Astrocyte of the cerebellum (primary cell): ENCODE measurements around the gene ITPK1.

ENCODE experiments used
- DNase-seq: peaks from one replicate; pipeline ENCODE4 v3.0.0-alpha.2; 2011; ENCODE audit warnings: low read depth
- H3K4me3 ChIP-seq: 2 replicates; pipeline ENCODE4 v1.5.1; 2011; ENCODE audit warnings: mild to moderate bottlenecking, low read depth, low read length, moderate library complexity
- in situ Hi-C: cut with HindIII; loops from 2 replicates; pipeline ENCODE4 v1.10.0; 2017; ENCODE audit warnings: low sequenced_read_pairs
- TF ChIP-seq, protein P1 (sequence below): IDR thresholded peaks from 2 replicates; pipeline ENCODE4 v1.5.1; 2012; ENCODE audit warnings: low read length, low read depth, moderate library complexity, mild to moderate bottlenecking; ENCODE audit errors: missing control alignments

Gene ITPK1

GRCh38 chr14:92965281-92965680 is 150.4 kb downstream of the ITPK1 start:
- in situ Hi-C loops: loop anchor here (10.0 kb wide), 1 partner anchor 60 kb away; no protein-coding TSS in a partner anchor

GRCh38 chr14:92964124-92965109 is 151.3 kb downstream of the ITPK1 start:
- no peak for DNase-seq
- in situ Hi-C loops: loop anchor here (5.0 to 10.0 kb wide), 2 partner anchors 60 to 173 kb away; no protein-coding TSS in a partner anchor
- no peak overlapping the region for H3K4me3 ChIP-seq
- TF ChIP-seq, protein P1, sequence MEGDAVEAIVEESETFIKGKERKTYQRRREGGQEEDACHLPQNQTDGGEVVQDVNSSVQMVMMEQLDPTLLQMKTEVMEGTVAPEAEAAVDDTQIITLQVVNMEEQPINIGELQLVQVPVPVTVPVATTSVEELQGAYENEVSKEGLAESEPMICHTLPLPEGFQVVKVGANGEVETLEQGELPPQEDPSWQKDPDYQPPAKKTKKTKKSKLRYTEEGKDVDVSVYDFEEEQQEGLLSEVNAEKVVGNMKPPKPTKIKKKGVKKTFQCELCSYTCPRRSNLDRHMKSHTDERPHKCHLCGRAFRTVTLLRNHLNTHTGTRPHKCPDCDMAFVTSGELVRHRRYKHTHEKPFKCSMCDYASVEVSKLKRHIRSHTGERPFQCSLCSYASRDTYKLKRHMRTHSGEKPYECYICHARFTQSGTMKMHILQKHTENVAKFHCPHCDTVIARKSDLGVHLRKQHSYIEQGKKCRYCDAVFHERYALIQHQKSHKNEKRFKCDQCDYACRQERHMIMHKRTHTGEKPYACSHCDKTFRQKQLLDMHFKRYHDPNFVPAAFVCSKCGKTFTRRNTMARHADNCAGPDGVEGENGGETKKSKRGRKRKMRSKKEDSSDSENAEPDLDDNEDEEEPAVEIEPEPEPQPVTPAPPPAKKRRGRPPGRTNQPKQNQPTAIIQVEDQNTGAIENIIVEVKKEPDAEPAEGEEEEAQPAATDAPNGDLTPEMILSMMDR: no peak

More at GRCh38 chr14:92965281-92965680, 150.4 kb downstream of the ITPK1 start:
- no peak overlapping the region for H3K4me3 ChIP-seq
- DNase-seq: no peak
- TF ChIP-seq, protein P1: no peak

DNA sequence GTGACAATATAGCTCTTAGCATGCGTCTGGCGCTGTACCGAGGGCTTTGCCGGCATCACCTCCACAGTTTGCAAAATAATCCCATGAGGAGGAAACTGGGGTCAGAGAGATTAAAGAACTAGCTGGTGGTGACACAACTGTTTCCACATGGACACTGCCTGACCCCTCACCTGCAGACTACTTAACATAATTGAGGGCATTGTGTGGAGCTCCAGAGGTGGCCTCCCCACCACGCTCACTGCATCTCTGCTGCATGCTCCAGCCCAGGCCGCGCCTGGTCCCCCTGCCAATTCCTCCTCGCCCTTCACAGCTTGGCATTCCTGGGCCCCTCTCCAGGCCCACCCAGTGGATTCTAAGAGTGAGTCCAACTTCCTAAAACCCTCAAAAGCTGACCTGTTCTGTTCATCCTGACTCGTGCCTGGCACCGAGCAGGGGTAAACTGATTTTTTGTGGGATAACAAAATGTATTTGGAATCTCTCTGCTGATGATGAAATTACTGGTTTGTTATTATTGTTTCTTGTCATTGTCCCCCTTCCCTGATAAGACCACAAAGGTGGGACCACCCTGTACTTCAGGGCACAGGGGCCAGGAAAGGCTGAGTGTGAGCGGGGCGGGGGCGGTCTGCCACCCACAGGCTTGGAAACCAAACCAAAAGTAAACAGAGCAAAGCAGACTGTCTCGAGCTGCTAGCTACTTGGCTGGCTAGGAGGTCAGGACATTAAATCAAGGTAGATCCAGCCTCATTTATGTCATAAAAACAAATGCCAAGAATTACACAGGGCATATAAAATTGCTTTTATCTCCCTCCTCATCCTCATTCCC is 152.2 kb downstream of the ITPK1 start:
- TF ChIP-seq, protein P1: no peak
- no peak overlapping the region for H3K4me3 ChIP-seq
- no peak for DNase-seq
- in situ Hi-C loops: loop anchor here (5.0 to 10.0 kb wide), 2 partner anchors 61 to 174 kb away; no protein-coding TSS in a partner anchor

DNA sequence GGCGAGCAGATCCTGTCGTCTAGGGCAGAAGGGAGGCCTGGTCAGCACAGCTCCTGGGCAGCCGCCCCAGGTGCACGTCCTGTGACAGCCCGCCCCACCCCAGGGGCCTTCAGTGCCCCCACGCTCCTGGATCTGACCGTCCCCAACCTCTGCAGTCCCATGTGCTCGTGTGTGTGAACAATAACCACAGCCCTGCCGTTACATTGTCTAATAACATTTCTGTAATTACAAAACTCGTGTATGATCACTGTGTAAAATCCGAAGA is 153.0 kb downstream of the ITPK1 start:
- H3K4me3 ChIP-seq: no peak overlapping the region
- TF ChIP-seq, protein P1: no peak
- in situ Hi-C loops: loop anchor here (5.0 to 10.0 kb wide), 2 partner anchors 62 to 175 kb away; no protein-coding TSS in a partner anchor
- no peak for DNase-seq

- no peak overlapping the region for H3K4me3 ChIP-seq
- no peak for DNase-seq
- TF ChIP-seq, protein P1: no peak
- in situ Hi-C loops: loop anchor here (5.0 to 10.0 kb wide), 2 partner anchors 63 to 175 kb away; no protein-coding TSS in a partner anchor
These were observed 153.5 kb downstream of the ITPK1 start for GRCh38 chr14:92962031-92962830.

DNA sequence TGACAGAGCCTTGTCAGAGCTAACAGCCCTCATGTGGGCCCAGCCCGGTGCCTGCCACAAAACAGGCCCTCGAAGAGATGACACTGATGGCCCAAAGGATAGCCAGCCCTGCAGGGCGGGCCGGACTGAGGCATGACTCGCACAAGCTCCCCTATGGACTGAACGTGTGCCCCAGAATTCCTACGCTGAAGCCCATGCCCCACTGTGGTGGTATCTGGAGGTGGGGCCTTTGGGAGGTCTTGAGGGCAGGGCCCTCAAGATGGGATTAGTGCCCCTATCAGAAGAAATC is 154.2 kb downstream of the ITPK1 start:
- in situ Hi-C loops: loop anchor here (5.0 to 10.0 kb wide), 2 partner anchors 63 to 176 kb away; no protein-coding TSS in a partner anchor
- no peak for DNase-seq
- no peak overlapping the region for H3K4me3 ChIP-seq
- TF ChIP-seq, protein P1: no peak
